ENCODE data around the gene NKX2-4.

GRCh38 chr20:21352703-21353102, 44.6 kb downstream of the NKX2-4 start:
- TF ChIP-seq POLR2A (IDR thresholded peaks at IDR 0.05; ENCODE audit: low read length): no peak
- TF ChIP-seq GATA1 (IDR thresholded peaks at IDR 0.05; ENCODE audit: low read depth, low read length): no peak

Measured in erythroblast (primary cell).